GM13977 (cell line): ENCODE results near the gene SPTBN5.

Experiments used
- DNase-seq: peaks from one replicate; pipeline ENCODE4 v3.0.0; 2012; ENCODE audit warnings: low spot score
- in situ Hi-C: fragments of 300-500 bp; cut with MboI; formaldehyde crosslinking; loops from one replicate; pipeline ENCODE4 v1.12.0; 2022; ENCODE audit warnings: low sequenced_read_pairs, low pct_unique_long_range_greater_than_20kb, mixed read lengths, inconsistent platforms; ENCODE audit not compliant: unreplicated experiment
- TF ChIP-seq, protein P1 (sequence below): IDR thresholded peaks from 2 replicates; pipeline ENCODE4 v1.5.1; 2012; ENCODE audit warnings: mild to moderate bottlenecking, control low read depth; ENCODE audit not compliant: insufficient read depth; ENCODE audit errors: extremely low read depth, missing control alignments

Gene SPTBN5

DNA sequence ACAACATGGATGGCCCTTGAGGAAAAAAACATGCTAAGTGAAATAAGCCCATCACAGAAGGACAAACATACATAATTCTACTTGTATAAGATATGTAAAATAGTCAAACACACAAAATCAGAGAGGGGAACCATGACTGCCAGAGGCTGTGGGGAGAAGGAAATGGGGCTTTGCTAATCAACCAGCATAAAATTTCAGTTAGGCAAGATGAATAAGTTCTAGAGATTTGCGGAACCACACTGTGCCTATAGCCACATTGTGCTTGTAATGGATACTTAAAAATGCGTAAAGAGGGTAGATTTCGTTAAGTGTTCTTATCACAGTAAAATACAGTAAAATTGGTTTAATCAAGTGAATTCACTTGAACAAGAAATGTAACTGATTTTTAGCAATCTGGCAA is 33.7 kb upstream of the SPTBN5 start:
- TF ChIP-seq, protein P1, sequence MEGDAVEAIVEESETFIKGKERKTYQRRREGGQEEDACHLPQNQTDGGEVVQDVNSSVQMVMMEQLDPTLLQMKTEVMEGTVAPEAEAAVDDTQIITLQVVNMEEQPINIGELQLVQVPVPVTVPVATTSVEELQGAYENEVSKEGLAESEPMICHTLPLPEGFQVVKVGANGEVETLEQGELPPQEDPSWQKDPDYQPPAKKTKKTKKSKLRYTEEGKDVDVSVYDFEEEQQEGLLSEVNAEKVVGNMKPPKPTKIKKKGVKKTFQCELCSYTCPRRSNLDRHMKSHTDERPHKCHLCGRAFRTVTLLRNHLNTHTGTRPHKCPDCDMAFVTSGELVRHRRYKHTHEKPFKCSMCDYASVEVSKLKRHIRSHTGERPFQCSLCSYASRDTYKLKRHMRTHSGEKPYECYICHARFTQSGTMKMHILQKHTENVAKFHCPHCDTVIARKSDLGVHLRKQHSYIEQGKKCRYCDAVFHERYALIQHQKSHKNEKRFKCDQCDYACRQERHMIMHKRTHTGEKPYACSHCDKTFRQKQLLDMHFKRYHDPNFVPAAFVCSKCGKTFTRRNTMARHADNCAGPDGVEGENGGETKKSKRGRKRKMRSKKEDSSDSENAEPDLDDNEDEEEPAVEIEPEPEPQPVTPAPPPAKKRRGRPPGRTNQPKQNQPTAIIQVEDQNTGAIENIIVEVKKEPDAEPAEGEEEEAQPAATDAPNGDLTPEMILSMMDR: no peak
- no peak for DNase-seq
- in situ Hi-C loops: no loop called here

DNA sequence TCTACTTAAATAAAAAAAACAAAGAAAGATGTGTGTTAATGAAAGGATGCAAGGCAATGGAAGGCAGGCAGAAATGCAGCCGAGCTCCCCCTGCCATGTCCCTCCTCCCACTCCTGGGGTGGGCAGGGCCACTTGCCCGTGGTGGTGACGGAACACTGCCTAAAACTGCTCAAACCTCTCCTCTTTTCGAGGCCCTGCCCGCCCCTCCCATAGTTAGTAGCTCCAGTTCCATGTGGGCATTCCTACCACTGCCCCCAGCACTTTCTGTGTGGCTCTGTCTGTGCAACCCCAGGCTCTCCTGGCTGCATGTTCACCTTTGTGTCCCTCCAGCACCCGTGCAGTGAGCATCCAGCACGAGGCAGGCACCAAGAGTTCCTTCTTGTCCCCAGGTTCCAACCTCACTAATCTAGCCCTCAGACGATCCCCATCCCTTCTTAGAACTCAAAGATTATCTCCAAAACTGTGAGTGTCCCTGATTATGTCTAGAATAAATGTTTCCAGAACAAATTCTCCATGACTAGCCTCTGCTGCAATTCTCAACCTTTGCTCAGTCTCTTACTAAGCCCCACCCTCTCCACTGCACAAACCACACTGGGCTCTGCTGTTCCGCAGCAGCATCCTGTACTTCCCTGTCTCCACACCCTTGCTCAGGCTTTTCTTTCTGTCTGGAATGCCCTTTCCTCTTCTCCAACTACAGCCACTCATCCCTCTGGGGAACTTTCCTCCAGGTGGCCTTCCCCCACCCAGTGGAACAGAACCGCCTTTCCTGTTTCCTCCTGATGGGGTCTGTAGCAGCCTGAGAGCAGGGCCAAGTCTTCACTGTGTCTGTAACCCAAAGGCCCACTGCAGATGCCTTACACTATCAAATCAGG is 32.6 kb upstream of the SPTBN5 start:
- in situ Hi-C loops: no loop called here
- no peak for DNase-seq
- TF ChIP-seq, protein P1: no peak

DNA sequence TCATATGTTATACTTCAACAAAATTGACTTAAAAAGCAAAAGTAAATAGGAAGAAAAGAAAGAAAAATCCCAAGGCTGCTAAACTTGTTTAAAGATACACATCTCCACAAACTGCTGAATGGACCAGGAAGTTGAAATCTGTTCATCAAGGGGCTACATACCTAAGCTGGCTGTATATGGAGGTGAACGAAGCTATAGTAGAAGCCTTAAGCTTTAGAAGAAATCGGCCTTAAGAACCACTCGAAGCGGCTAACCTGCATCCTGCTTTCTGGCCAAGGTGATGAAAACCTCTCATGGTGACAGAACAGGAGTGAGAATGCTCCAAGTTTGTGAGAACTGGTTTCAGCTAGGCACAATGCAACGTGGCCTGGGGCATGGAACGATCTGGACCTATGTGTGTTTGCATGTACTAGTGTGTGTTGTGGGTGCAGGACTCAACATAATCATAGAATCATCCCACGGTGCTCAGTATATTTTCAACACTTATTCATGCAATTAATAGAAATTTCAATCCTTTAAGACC is 31.3 kb upstream of the SPTBN5 start:
- in situ Hi-C loops: no loop called here
- no peak for DNase-seq
- TF ChIP-seq, protein P1: no peak

DNA sequence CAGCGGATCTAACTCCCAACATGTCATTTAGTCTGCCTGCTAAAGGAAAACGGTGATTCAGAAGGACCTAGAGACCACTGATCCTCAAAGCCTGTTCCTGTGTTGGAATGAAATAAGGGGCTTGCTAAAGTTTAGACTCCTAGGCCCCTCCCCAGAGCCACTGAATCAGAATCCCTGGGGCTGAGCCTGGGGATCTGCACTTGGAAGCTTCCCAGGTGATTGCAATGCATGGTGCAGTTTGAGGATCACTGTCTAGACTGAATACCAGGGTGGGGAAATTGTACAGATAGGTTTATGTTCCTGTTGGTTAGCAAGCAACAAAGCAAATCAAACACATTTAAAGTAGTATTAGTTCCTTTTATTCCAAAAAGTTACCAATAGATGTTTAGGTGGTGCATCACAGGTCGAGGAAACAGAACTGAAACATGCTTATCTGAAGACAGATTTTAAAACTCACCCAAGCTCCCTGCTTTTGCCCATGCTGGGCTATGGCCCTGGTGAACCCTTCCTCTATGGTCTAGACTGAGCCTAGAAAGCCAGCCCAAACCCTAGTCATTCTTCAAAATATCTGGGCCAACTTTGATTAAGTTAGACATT is 29.6 kb upstream of the SPTBN5 start:
- no peak for DNase-seq
- TF ChIP-seq, protein P1: no peak
- in situ Hi-C loops: no loop called here

DNA sequence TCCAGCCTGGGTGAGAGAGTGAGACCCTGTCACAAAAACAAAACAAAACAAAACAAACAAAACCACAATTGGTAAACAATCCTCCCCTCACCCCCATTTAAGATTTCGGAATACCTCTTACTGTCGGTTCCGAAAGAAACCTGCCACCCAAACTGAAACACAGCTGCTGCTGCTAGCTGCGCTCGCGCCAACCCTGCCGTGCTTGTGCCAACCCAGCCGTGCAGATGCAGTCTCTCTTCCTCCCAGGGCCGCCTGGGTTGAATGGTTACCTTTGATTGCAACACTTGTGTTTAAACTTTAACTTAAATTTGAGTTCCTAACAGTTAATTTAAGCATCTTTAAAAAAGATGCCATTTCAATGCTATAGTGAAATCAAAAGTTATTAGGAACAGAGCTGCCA is 28.5 kb upstream of the SPTBN5 start:
- TF ChIP-seq, protein P1: no peak
- in situ Hi-C loops: no loop called here
- no peak for DNase-seq

DNA sequence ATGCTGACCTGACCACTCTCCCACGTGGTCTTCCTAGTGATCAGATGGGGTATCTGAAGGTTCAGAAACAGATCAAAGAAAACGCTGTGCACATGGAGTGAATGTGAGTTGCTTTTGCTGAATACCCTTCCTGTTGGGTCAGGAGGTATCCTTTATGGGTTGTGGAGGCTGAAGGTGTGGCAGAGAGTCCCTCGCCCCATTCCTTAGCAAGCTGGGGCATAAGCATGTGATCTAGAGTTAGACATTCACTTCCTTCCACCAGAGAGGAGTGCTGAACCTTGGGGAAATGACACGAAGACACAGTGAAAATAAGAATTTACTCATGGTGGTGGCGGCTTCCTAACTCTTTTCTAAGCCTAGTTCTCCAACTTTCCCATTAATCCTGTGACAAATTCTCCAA is 27.8 kb upstream of the SPTBN5 start:
- TF ChIP-seq, protein P1: no peak
- in situ Hi-C loops: no loop called here
- no peak for DNase-seq
